NT2/D1 (cell line): Measurements from ENCODE around the gene RBM38.

Experiments
- SUZ12 ChIP-seq: IDR thresholded peaks from 2 replicates; pipeline ENCODE4 v1.6.1; 2011; ENCODE audit not compliant: insufficient read length, insufficient read depth; ENCODE audit errors: extremely low read depth
- YY1 ChIP-seq: IDR thresholded peaks from 2 replicates; pipeline ENCODE4 v1.6.1; 2011; ENCODE audit not compliant: insufficient read length, insufficient read depth

DNA sequence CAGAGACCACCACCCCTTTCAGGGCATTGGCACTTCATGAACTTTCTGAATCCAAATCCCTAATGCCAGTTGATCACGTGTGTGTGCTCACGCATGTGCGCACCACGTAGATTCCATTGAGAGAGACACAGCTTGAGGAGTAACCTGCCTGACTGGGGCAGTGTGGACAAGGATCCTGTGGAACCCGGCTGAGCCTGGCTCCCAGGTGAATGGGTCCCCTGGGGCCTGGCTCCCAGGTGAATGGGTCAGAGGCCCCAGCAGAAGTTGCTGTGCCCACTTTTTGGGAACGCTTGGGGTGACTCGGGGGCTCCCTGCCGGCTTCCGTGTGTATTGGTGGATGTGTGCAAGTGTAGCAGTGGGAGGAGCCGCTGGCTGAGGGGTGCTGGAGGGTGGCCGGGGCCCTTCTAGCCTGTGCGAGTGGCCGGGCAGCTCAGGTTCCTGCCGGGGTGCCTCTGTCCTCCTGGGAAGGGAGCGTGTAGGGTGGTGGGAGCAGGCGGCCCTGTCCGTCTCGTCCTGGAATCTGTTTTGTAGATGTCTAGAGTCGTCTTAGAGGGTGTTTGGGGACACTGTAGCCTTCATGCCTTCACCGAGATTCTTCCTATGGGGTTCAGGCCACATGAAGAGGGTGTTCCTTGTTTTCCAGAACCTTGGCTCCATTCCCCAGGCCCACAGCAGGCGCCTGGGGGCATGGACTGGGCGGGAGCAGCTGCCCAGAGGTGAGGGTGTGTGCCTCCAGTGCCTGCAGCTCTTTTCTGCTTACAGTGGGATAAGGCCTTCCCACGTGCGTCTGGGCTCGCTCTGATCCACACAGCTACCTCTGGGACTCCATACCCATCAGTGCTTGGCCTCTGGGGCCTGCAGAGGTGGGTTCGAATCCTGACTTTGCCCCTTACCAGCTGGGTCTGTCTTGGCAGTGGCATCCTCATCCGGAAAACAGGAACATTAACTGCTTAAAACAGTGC is 3.2 kb downstream of the RBM38 start:
- TF ChIP-seq SUZ12 (no peak), YY1 (no peak)
